HEK293T (cell line): ENCODE measurements around the gene ASCL5.

ENCODE experiments used
- CTCF ChIA-PET: fragments of 350-600 bp; formaldehyde crosslinking; extraction: SDS; loops from one replicate; lab custom pipeline; 2021; ENCODE audit warnings: antibody characterized with exemption, inconsistent platforms; lab: Yijun Ruan, JAX
- POLR2A ChIA-PET: fragments of 350-600 bp; formaldehyde crosslinking; extraction: SDS; loops from one replicate; lab custom pipeline; 2020; ENCODE audit warnings: antibody characterized with exemption, inconsistent platforms; lab: Yijun Ruan, JAX
- DNase-seq: peaks from one replicate; pipeline ENCODE4 v3.0.0; 2012; ENCODE audit warnings: mixed read lengths; ENCODE audit errors: extremely low spot score
- ARNT ChIP-seq: fragments of 450-650 bp; IDR thresholded peaks from 2 replicates; pipeline ENCODE4 v1.6.1; 2017; ENCODE audit warnings: mild to moderate bottlenecking
- BHLHE40 ChIP-seq: fragments of 450-650 bp; IDR thresholded peaks from 2 replicates; pipeline ENCODE4 v1.6.1; 2016; ENCODE audit warnings: mild to moderate bottlenecking, moderate library complexity, borderline replicate concordance
- CTBP1 ChIP-seq: fragments of 450-650 bp; IDR thresholded peaks from 2 replicates; pipeline ENCODE4 v1.6.1; 2016; ENCODE audit warnings: borderline replicate concordance
- ELF4 ChIP-seq: fragments of 450-650 bp; IDR thresholded peaks from 2 replicates; pipeline ENCODE4 v1.6.1; 2017; ENCODE audit warnings: antibody characterized with exemption
- FOXA1 ChIP-seq: fragments of 450-650 bp; IDR thresholded peaks from 2 replicates; pipeline ENCODE4 v1.6.1; 2016; ENCODE audit warnings: mild to moderate bottlenecking
- FOXK2 ChIP-seq: fragments of 450-650 bp; IDR thresholded peaks from 2 replicates; pipeline ENCODE4 v1.6.1; 2016; ENCODE audit warnings: mild to moderate bottlenecking
- FOXM1 ChIP-seq: fragments of 450-650 bp; IDR thresholded peaks from 2 replicates; pipeline ENCODE4 v1.6.1; 2017; ENCODE audit warnings: mild to moderate bottlenecking, borderline replicate concordance
- HDGF ChIP-seq: fragments of 450-650 bp; IDR thresholded peaks from 2 replicates; pipeline ENCODE4 v1.6.1; 2017; ENCODE audit warnings: antibody characterized with exemption, borderline replicate concordance
- L3MBTL2 ChIP-seq: fragments of 450-650 bp; conservative IDR thresholded peaks from 2 replicates; pipeline ENCODE4 v1.6.1; 2016; ENCODE audit warnings: mild to moderate bottlenecking
- LEF1 ChIP-seq: fragments of 450-650 bp; IDR thresholded peaks from 2 replicates; pipeline ENCODE4 v1.6.1; 2017; ENCODE audit warnings: mild to moderate bottlenecking, borderline replicate concordance
- NFRKB ChIP-seq: fragments of 450-650 bp; IDR thresholded peaks from 2 replicates; pipeline ENCODE4 v1.6.1; 2016; ENCODE audit warnings: mild to moderate bottlenecking, moderate library complexity
- SP1 ChIP-seq: fragments of 450-650 bp; IDR thresholded peaks from 2 replicates; pipeline ENCODE4 v1.6.1; 2017
- SUZ12 ChIP-seq: fragments of 450-650 bp; IDR thresholded peaks from 2 replicates; pipeline ENCODE4 v1.6.1; 2016; ENCODE audit warnings: mild to moderate bottlenecking
- TARDBP ChIP-seq: fragments of 450-650 bp; IDR thresholded peaks from 2 replicates; pipeline ENCODE4 v1.6.1; 2016
- ZNF384 ChIP-seq: fragments of 450-650 bp; IDR thresholded peaks from 2 replicates; pipeline ENCODE4 v1.6.1; 2016
- TF ChIP-seq, protein P1 (sequence below): fragments of 450-650 bp; IDR thresholded peaks from 2 replicates; pipeline ENCODE4 v1.6.1; 2016

ASCL5 gene

DNA sequence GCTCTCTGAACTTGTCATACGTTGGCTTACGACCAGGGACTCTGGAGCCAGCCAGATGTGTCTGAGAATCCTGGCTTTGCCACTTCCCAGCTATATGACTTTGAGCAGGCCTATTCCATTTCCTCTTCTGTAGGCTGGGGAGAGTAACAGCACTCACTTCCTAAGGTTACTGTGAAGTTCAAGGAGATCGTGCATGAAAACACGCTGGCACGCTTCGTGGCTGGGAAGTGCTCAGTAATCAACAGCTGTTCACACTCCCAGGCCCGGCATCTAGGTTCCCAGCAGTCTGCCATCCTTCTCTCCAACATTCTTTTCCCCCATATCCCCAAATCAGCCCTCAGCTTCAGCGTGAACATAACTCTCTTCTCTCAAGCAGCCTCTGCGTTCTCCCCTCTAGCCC lies 2.0 kb downstream of the ASCL5 start:
- ChIA-PET POLR2A (no interaction called here), CTCF (interaction anchor here (0.7 to 1.1 kb wide), 3 partner anchors 11 to 101 kb away, joined by 3 read pairs; no protein-coding TSS in a partner anchor)
- TF ChIP-seq SUZ12 (no peak), BHLHE40 (no peak), ELF4 (no peak), SP1 (no peak), TARDBP (no peak), NFRKB (no peak), CTBP1 (no peak), HDGF (no peak), FOXM1 (no peak), FOXA1 (no peak), ZNF384 (no peak), ARNT (no peak), L3MBTL2 (no peak), FOXK2 (no peak), LEF1 (no peak)
- TF ChIP-seq, protein P1, sequence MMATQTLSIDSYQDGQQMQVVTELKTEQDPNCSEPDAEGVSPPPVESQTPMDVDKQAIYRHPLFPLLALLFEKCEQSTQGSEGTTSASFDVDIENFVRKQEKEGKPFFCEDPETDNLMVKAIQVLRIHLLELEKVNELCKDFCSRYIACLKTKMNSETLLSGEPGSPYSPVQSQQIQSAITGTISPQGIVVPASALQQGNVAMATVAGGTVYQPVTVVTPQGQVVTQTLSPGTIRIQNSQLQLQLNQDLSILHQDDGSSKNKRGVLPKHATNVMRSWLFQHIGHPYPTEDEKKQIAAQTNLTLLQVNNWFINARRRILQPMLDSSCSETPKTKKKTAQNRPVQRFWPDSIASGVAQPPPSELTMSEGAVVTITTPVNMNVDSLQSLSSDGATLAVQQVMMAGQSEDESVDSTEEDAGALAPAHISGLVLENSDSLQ = no peak
- DNase-seq = no peak

DNA sequence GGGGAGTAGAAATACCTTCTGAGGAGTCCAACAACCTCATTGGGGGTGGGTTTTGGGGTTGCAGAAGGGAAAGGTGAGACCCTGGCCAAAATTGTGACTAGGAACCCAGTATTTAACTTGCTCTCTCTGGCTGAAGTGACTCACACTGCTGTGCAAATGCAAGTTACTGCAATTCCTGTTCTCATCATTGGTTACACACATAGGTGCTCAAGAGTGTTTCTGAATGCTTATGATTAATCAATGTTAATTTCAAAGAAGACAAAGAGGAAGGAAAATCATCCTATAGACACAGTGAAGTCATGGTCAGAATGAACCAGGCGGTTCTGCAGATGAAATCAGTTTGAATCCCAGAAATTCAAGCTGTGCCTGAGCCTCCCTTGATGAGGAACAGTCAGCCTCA lies 3.1 kb downstream of the ASCL5 start:
- no peak for DNase-seq
- POLR2A ChIA-PET = interaction anchor here (0.7 kb wide), 1 partner anchor 46 kb away, joined by 3 read pairs; no protein-coding TSS in a partner anchor
- no peak for TF ChIP-seq CTBP1
- TF ChIP-seq FOXM1 = no peak
- CTCF ChIA-PET = interaction anchor here (1.0 kb wide), 1 partner anchor 152 kb away, joined by 3 read pairs; no protein-coding TSS in a partner anchor

DNA sequence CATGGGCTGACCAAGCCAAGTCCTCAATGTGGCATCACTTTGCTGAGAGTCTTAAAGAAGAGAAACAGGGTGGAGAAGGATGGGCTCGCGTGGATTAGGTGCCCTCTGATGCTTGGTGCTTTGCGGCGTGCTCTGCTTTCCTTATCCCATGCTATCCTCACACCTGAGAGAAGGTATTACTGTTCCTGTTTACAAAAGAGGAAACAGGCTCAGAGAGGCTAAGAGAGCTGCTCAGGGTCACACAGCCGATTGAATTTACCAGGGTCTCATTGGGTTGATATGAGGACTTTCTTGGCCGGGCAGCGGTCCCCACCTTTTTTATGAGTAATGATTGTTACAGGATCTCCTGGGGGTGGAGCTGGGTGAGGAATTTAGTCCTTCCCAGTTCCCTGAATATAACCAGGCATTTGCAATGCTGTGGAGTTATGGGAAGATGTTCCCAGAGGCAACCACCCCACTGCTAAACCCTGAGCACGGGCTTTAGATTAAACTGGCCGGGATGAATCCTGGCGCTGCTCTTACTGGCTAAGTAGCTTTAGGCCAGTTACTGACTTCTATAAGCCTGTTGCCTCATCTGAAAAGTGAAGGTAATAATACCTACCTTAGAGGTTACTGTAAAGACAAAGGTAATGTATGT lies 4.5 kb downstream of the ASCL5 start:
- POLR2A ChIA-PET = no interaction called here
- no peak for DNase-seq
- no peak for TF ChIP-seq HDGF
- TF ChIP-seq FOXA1 = no peak
- no peak for TF ChIP-seq ARNT
- TF ChIP-seq ZNF384 = no peak
- no peak for TF ChIP-seq TARDBP
- TF ChIP-seq, protein P1 = no peak
- no peak for TF ChIP-seq CTBP1
- CTCF ChIA-PET = interaction anchor here (0.6 to 1.9 kb wide), 3 partner anchors 14 to 1121 kb away, joined by 3 to 7 read pairs (median 3); no protein-coding TSS in a partner anchor

DNA sequence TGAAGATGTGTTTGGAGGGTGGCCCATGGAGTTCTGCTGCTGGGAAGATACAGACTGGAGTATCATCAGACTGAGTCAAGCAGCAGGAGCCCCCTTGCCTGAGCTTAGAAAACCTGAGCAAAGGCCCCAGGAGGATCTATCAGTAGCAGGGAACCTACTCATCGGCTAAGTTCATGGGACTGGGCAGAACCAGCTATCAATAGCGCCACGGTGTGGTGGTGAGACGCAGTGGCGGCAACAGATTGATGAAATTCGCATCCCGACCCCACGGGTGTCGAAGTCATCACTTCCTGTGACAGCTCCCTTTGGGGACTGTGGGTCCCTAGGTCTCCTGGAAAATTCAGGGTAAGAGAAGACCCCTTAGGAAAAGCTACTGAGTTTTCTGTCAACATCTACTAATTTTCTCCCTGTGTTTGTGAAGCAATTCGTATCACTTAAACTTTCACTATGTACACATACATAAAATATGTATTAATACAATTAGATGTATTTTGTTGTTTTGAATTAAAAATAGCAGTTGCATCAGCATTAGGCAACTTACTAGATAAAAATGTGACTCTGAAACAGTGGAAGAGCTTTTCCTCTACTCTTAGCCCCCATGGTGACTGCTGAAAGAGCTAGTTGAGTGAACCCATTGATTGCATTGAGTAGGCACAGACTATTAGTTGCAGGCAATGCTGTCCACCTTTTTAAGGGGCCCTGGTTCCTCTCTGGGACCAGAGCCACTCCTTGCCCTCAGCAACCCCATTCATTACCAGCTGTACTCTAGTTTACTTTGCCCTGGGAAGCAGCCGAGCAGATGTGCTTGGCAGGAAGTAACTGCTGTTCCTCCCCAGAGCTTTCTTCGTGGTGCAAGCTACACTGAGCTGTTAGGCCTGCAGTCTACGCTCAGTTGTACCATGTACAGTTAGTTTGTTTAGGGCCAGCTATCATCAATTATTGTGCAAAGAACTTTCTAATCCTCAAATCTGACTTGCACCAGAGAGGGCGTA lies 7.5 kb downstream of the ASCL5 start:
- CTCF ChIA-PET = interaction anchor here (0.7 to 1.9 kb wide), 21 partner anchors 10 to 560 kb away, joined by 3 to 17 read pairs (median 4); no protein-coding TSS in a partner anchor
- POLR2A ChIA-PET = interaction anchor here (1.7 kb wide), 1 partner anchor 148 kb away, joined by 6 read pairs; no protein-coding TSS in a partner anchor
- peak; percentile 83 for DNase-seq
- TF ChIP-seq CTBP1 (no peak), HDGF (no peak), L3MBTL2 (no peak), FOXK2 (no peak), BHLHE40 (no peak)

DNA sequence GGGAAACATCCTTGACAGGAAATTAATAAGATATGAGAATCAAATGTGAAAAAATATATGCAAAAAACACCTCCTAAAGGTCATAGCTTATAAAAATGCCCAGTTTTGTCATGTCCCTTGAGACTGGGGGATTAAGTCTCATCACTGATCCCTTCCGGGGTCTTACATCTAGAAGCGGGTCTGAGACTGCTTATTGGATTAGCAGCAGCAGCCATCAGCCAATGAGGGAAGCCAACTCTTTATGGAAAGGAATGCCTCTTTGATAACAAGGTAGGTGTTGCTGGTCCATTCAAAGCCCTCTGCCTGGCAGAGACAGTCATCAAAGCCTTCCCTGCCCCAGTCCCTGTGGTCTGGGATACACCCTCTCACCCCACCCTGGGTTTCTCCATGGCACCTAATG lies 10.9 kb downstream of the ASCL5 start:
- no peak for DNase-seq
- TF ChIP-seq BHLHE40 (no peak), L3MBTL2 (no peak), ARNT (no peak), LEF1 (no peak), NFRKB (no peak), FOXK2 (no peak), ZNF384 (no peak), SP1 (no peak), ELF4 (no peak), TARDBP (no peak), FOXA1 (no peak)
- TF ChIP-seq, protein P1 = no peak
- CTCF ChIA-PET = interaction anchor here (1.0 to 1.5 kb wide), 2 partner anchors 30 to 137 kb away, joined by 4 to 5 read pairs; no protein-coding TSS in a partner anchor
- POLR2A ChIA-PET = no interaction called here

DNA sequence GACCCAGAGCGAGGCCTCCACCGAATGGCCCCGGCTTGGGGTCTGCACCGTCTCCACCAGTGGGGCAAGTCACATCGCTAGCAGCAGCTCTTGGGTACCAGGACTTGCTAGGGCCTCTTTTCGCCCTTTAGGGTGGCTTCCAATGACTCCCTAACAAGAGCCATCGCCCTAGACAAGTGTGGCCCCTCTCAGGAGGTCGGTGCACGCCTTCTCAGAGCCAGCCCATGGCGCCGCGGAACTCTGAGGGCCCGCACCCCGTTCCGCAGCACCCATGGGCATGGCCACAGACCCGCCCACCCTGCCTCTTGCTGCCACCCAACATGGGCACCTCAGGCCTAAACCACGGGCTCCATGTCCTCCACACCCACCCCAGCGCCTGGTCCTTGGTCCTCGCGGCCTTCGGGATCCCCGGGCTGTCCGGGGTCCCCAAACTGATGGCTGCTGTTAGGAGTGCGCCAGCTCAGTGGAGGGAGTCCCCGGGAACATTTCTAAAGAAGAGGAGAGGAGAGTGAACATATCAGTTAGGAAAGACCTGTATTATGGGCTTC lies 11.5 kb downstream of the ASCL5 start:
- TF ChIP-seq HDGF (no peak), FOXK2 (no peak), LEF1 (no peak), TARDBP (no peak), BHLHE40 (no peak), ARNT (no peak), CTBP1 (no peak), FOXM1 (no peak), ZNF384 (no peak), ELF4 (no peak), NFRKB (no peak), L3MBTL2 (no peak), FOXA1 (no peak), SUZ12 (no peak), SP1 (no peak)
- TF ChIP-seq, protein P1 = no peak
- ChIA-PET CTCF (interaction anchor here (2.1 kb wide), 1 partner anchor 30 kb away, joined by 13 read pairs; no protein-coding TSS in a partner anchor), POLR2A (no interaction called here)
- no peak for DNase-seq
